ENCODE measurements around the gene TNS1. TPM values are rescaled to one million over a fixed set of nuclear protein-coding genes. Genes with fewer than 3 reads are reported as not detected.

TNS1 gene
- total and polyA plus RNA-seq, 9 of the 15 experiments (the other 6 are each of a cell fraction or from before 2014, with no cell fraction given) = 0.13 to 2.7 (median 0.77) TPM

DNA sequence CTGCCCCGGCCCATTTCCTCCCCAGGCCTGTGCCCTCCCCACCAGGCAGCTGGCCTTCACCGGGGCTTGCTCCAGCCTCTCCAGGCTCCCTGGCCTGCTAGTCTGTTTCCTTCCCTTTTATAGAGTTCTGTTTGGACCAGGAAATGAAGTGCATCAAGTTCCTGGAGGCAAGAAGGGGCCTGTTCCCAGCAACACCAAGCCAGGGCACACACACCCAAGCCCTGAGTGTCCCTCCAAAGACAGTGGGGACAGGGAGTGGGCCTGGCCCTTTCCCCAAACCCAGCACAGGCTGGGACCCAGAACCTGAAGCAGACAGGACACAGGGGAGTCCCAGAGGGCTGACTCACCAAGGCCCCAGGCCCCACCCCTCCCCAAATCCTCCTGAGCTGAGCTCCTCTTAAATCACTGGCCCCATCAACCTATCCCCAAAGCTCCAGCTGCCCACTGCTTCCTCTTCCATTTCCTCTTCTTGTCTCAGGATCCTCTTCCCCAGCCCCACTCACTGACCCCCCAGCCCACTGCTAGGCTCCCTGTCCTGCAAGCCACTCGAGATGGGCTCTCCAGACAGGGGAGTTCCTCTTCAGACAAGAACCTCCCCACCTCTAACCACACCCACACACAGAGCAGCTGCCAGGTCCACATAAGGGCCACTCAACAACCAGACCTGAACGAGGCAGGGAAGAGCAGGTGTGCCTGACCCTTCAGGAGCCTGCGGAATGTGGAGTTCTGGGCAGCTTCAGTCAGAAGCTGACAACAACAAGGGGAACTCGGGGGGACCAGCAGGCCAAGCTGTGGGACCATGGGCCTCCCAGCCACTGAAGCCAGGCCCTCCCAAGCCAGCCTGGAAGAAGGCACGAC, 74.2 kb downstream of the TNS1 start:
- DNase-seq (ENCODE audit: extremely low read depth in 1 of 4, low spot score in 3 of 4) (no peak), FAIRE-seq (no peak), ATAC-seq (no peak)
- Histone ChIP-seq H3K4me2 (ENCODE audit: insufficient read depth, low read length) (no peak overlapping the region), H3K4me3 (no peak overlapping the region), H3K4me1 (replicated peaks in 1 of 2; ENCODE audit: control insufficient read depth in 2 of 2, insufficient read depth in 2 of 2, low read length in 2 of 2) (no peaks in the 10 kb centered on the region), H4K20me1 (replicated peaks; ENCODE audit: control insufficient read depth, insufficient read depth, low read length) (no peaks in the 10 kb centered on the region), H3K9ac (ENCODE audit: insufficient read depth in 1 of 2, low read depth in 2 of 2, low read length in 2 of 2) (no peak overlapping the region; a peak in 1 of 4 replicates), H2AFZ (ENCODE audit: low read depth, low read length) (no peak overlapping the region), H3K27ac (ENCODE audit: extremely low read depth, low read depth, low read length) (no peak overlapping the region), H3K79me2 (ENCODE audit: control insufficient read depth, insufficient read depth, low read length) (no peaks in the 10 kb centered on the region), H3K36me3 (ENCODE audit: control insufficient read depth, insufficient read depth, low read length) (no peaks in the 10 kb centered on the region), H3K27me3 (ENCODE audit: control insufficient read depth in 2 of 2, insufficient read depth in 2 of 2, low read length in 2 of 2) (peaks cover 0 to 40% of the 10 kb centered on the region in 2 experiments; a peak in 3 of 5 replicates), H3K9me1 (ENCODE audit: control insufficient read depth, insufficient read depth, low read length) (no peaks in the 10 kb centered on the region), H3K9me3 (replicated peaks; ENCODE audit: control insufficient read depth, insufficient read depth, low read depth, low read length) (no peaks in the 10 kb centered on the region)
- in situ Hi-C loops (cut with MboI) = no loop called here
- POLR2A ChIA-PET = interaction anchor here (0.6 kb wide), 2 partner anchors 15 to 143 kb away, joined by 3 to 4 read pairs; no protein-coding TSS in a partner anchor
- WGBS (ENCODE audit: insufficient coverage, low coverage, missing lambda C conversion rate) = 8% methylated on average over 4 of the region's 7 CpGs
- no TSS peak for BruUV-seq (replicated peaks)
- CTCF ChIA-PET (ENCODE audit: low intra/inter-chr PET ratio) = no interaction called here
- TF ChIP-seq ZNF384 (IDR thresholded peaks at IDR 0.05; ENCODE audit: low read depth, low read length) = no peak
- no peak for TF ChIP-seq GABPA (tag; conservative IDR thresholded peaks at IDR 0.05; ENCODE audit: low read depth)
- TF ChIP-seq, protein P1, sequence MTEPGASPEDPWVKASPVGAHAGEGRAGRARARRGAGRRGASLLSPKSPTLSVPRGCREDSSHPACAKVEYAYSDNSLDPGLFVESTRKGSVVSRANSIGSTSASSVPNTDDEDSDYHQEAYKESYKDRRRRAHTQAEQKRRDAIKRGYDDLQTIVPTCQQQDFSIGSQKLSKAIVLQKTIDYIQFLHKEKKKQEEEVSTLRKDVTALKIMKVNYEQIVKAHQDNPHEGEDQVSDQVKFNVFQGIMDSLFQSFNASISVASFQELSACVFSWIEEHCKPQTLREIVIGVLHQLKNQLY (CRISPR knock-in tag; conservative IDR thresholded peaks at IDR 0.05) = no peak
- no peak for TF ChIP-seq MXI1 (IDR thresholded peaks at IDR 0.05; ENCODE audit: low read depth, low read length)
- intact Hi-C loops (cut with micrococcal nuclease) = no loop called here

All from K562 (cell line).